HCT116 (cell line): ENCODE data around the gene ORC5.

Experiments used
- CTCF ChIP-seq, 3 experiments: fragments of 200-600 bp in 1 of 3; sonication (generic) in 1 of 3; IDR thresholded peaks in 2 of 3; conservative IDR thresholded peaks in 1 of 3; 2 replicates each; pipeline ENCODE4 v1.5.1; 2012 to 2017; ENCODE audit warnings: low read depth in 2 of 3, low read length in 2 of 3, antibody characterized with exemption in 1 of 3, borderline replicate concordance in 1 of 3, control low read depth in 1 of 3, mild to moderate bottlenecking in 1 of 3, mixed read lengths in 1 of 3, mixed run types in 1 of 3, moderate library complexity in 1 of 3; ENCODE audit not compliant: insufficient read depth in 1 of 3
- EZH2 ChIP-seq: fragments of 200-600 bp; sonication (generic); IDR thresholded peaks from 2 replicates; pipeline ENCODE4 v1.6.1; 2017; ENCODE audit warnings: antibody characterized with exemption, mixed run types
- MAX ChIP-seq: IDR thresholded peaks from 2 replicates; pipeline ENCODE4 v1.6.1; 2012
- POLR2A ChIP-seq: IDR thresholded peaks from 2 replicates; pipeline ENCODE4 v1.7.0; 2011; ENCODE audit warnings: borderline replicate concordance; ENCODE audit not compliant: insufficient read depth, insufficient read length; ENCODE audit errors: extremely low read depth
- POLR2AphosphoS5 ChIP-seq: IDR thresholded peaks from 2 replicates; pipeline ENCODE4 v1.6.1; 2011; ENCODE audit warnings: mild to moderate bottlenecking, low read depth, low read length, moderate library complexity
- REST ChIP-seq: IDR thresholded peaks from 2 replicates; pipeline ENCODE4 v1.6.1; 2012; ENCODE audit warnings: low read depth
- SIN3A ChIP-seq: IDR thresholded peaks from 2 replicates; pipeline ENCODE4 v1.6.1; 2012; ENCODE audit warnings: low read depth
- SP1 ChIP-seq: IDR thresholded peaks from 2 replicates; pipeline ENCODE4 v1.6.1; 2012; ENCODE audit warnings: low read depth
- SRF ChIP-seq: IDR thresholded peaks from 2 replicates; pipeline ENCODE4 v1.6.1; 2012; ENCODE audit warnings: low read depth

GRCh38 chr7:104124469-104124868 is 83.3 kb downstream of the ORC5 start:
- no peak for TF ChIP-seq CTCF (IDR thresholded peaks at IDR 0.05 in 2 of 3, conservative IDR thresholded peaks at IDR 0.05 in 1 of 3; ENCODE audit: borderline replicate concordance in 1 of 3, insufficient read depth in 1 of 3, low read depth in 2 of 3, low read length in 2 of 3)
- TF ChIP-seq POLR2AphosphoS5, result no peak
- TF ChIP-seq REST, result no peak
- no peak for TF ChIP-seq SIN3A
- TF ChIP-seq POLR2A, result no peak
- no peak for TF ChIP-seq SP1
- no peak for TF ChIP-seq MAX
- TF ChIP-seq SRF, result no peak
- no peak for TF ChIP-seq EZH2
